HEK293 (cell line): ENCODE results near the gene ZNF543.

Source experiments
- CTCF ChIA-PET: fragments of 350-600 bp; formaldehyde crosslinking; extraction: SDS; loops from one replicate; lab custom pipeline; 2021; ENCODE audit warnings: antibody characterized with exemption; lab: Yijun Ruan, JAX
- POLR2A ChIA-PET: fragments of 300-600 bp; formaldehyde crosslinking; extraction: SDS; loops from one replicate; lab custom pipeline; 2020; ENCODE audit warnings: antibody characterized with exemption, inconsistent platforms; lab: Yijun Ruan, JAX
- H3K27ac ChIP-seq: fragments of 200-500 bp; sonication (Bioruptor generic); 2 replicates; pipeline ENCODE4 v1.5.1; 2014; ENCODE audit warnings: low read depth, low read length, control low read depth, inconsistent platforms; ENCODE audit errors: extremely low read depth
- H3K36me3 ChIP-seq, 2 experiments: fragments of 200-500 bp in 1 of 2; sonication (Bioruptor generic) in 1 of 2; 1 replicate in 1 of 2; 2 replicates in 1 of 2; pipeline ENCODE4 v1.5.1; 2014 to 2017; ENCODE audit warnings: inconsistent platforms in 2 of 2, low read length in 2 of 2; ENCODE audit not compliant: control insufficient read depth in 2 of 2, insufficient read depth in 1 of 2
- H3K4me1 ChIP-seq: fragments of 200-500 bp; sonication (Bioruptor generic); 2 replicates; pipeline ENCODE4 v1.5.1; 2014; ENCODE audit warnings: mild to moderate bottlenecking, low read length, inconsistent platforms; ENCODE audit not compliant: control insufficient read depth, insufficient read depth
- H3K4me3 ChIP-seq: 2 replicates; pipeline ENCODE4 v1.5.1; 2011; ENCODE audit warnings: low read depth, mild to moderate bottlenecking, control low read depth, low read length, moderate library complexity
- H3K9me3 ChIP-seq: fragments of 200-500 bp; sonication (Bioruptor generic); 2 replicates; pipeline ENCODE4 v1.5.1; 2014; ENCODE audit warnings: low read depth, low read length, inconsistent platforms; ENCODE audit not compliant: control insufficient read depth, insufficient read depth
- GLI4 ChIP-seq: fragments of 450-650 bp; formaldehyde crosslinking; IDR thresholded peaks from 2 replicates; pipeline ENCODE4 v1.5.1; 2016; ENCODE audit warnings: missing biosample characterization, missing genetic modification characterization
- MEIS1 ChIP-seq: sonication (generic); formaldehyde crosslinking; IDR thresholded peaks from 2 replicates; pipeline ENCODE4 v1.8.1; 2022; ENCODE audit warnings: missing genetic modification reagents, mild to moderate bottlenecking, borderline replicate concordance
- SALL2 ChIP-seq: fragments of 450-650 bp; formaldehyde crosslinking; IDR thresholded peaks from 2 replicates; pipeline ENCODE4 v1.5.0; 2017; ENCODE audit warnings: missing biosample characterization, mild to moderate bottlenecking, missing genetic modification characterization, borderline replicate concordance
- YY1 ChIP-seq: fragments of 450-650 bp; formaldehyde crosslinking; IDR thresholded peaks from 2 replicates; pipeline ENCODE4 v1.5.1; 2018; ENCODE audit warnings: missing biosample characterization, missing genetic modification characterization
- ZBTB8A ChIP-seq: fragments of 450-650 bp; formaldehyde crosslinking; IDR thresholded peaks from 2 replicates; pipeline ENCODE4 v1.5.1; 2016; ENCODE audit warnings: missing biosample characterization, missing genetic modification characterization
- ZFP37 ChIP-seq: fragments of 450-650 bp; formaldehyde crosslinking; IDR thresholded peaks from 2 replicates; pipeline ENCODE4 v1.5.1; 2016; ENCODE audit warnings: missing biosample characterization, missing genetic modification characterization
- ZFP69B ChIP-seq: fragments of 450-650 bp; formaldehyde crosslinking; IDR thresholded peaks from 2 replicates; pipeline ENCODE4 v1.5.1; 2016; ENCODE audit warnings: missing biosample characterization, missing genetic modification characterization
- ZNF10 ChIP-seq: fragments of 450-650 bp; formaldehyde crosslinking; IDR thresholded peaks from 2 replicates; pipeline ENCODE4 v1.5.1; 2017; ENCODE audit warnings: missing biosample characterization, missing genetic modification characterization
- ZNF266 ChIP-seq: fragments of 450-650 bp; formaldehyde crosslinking; IDR thresholded peaks from 2 replicates; pipeline ENCODE4 v1.5.1; 2016; ENCODE audit warnings: missing biosample characterization, missing genetic modification characterization, low read depth
- ZNF302 ChIP-seq: fragments of 450-650 bp; formaldehyde crosslinking; IDR thresholded peaks from 2 replicates; pipeline ENCODE4 v1.5.1; 2016; ENCODE audit warnings: missing biosample characterization, missing genetic modification characterization, low read depth
- ZNF37A ChIP-seq: fragments of 450-650 bp; IDR thresholded peaks from 2 replicates; pipeline ENCODE4 v1.5.1; 2018; ENCODE audit warnings: missing biosample characterization, missing genetic modification characterization
- ZNF391 ChIP-seq: fragments of 450-650 bp; formaldehyde crosslinking; IDR thresholded peaks from 2 replicates; pipeline ENCODE4 v1.5.1; 2016; ENCODE audit warnings: low read depth, missing biosample characterization, missing genetic modification characterization, borderline replicate concordance
- ZNF433 ChIP-seq: fragments of 450-650 bp; formaldehyde crosslinking; IDR thresholded peaks from 2 replicates; pipeline ENCODE4 v1.5.1; 2016; ENCODE audit warnings: missing biosample characterization, missing genetic modification characterization, low read depth
- ZNF501 ChIP-seq: fragments of 450-650 bp; formaldehyde crosslinking; IDR thresholded peaks from 2 replicates; pipeline ENCODE4 v1.5.1; 2016; ENCODE audit warnings: missing biosample characterization, missing genetic modification characterization
- ZNF530 ChIP-seq: fragments of 450-650 bp; formaldehyde crosslinking; IDR thresholded peaks from 2 replicates; pipeline ENCODE4 v1.5.1; 2016; ENCODE audit warnings: low read depth, missing biosample characterization, missing genetic modification characterization
- ZNF558 ChIP-seq: fragments of 450-650 bp; formaldehyde crosslinking; IDR thresholded peaks from 2 replicates; pipeline ENCODE4 v1.5.1; 2016; ENCODE audit warnings: missing biosample characterization, missing genetic modification characterization
- ZNF561 ChIP-seq: fragments of 450-650 bp; IDR thresholded peaks from 2 replicates; pipeline ENCODE4 v1.5.1; 2018; ENCODE audit warnings: missing biosample characterization, missing genetic modification characterization, borderline replicate concordance
- ZNF654 ChIP-seq: fragments of 450-650 bp; formaldehyde crosslinking; IDR thresholded peaks from 2 replicates; pipeline ENCODE4 v1.5.1; 2016; ENCODE audit warnings: low read depth, missing biosample characterization, missing genetic modification characterization
- ZNF701 ChIP-seq: fragments of 450-650 bp; formaldehyde crosslinking; IDR thresholded peaks from 2 replicates; pipeline ENCODE4 v1.5.1; 2016; ENCODE audit warnings: missing biosample characterization, missing genetic modification characterization
- ZNF76 ChIP-seq: fragments of 450-650 bp; formaldehyde crosslinking; IDR thresholded peaks from 2 replicates; pipeline ENCODE4; 2016; ENCODE audit warnings: low read depth, missing biosample characterization, missing genetic modification characterization, borderline replicate concordance
- ZNF777 ChIP-seq: fragments of 450-650 bp; formaldehyde crosslinking; IDR thresholded peaks from 2 replicates; pipeline ENCODE4 v1.5.1; 2017; ENCODE audit warnings: missing biosample characterization, missing genetic modification characterization, borderline replicate concordance
- ZNF785 ChIP-seq: fragments of 450-650 bp; formaldehyde crosslinking; IDR thresholded peaks from 2 replicates; pipeline ENCODE4 v1.5.1; 2016; ENCODE audit warnings: missing biosample characterization, missing genetic modification characterization
- ZNF791 ChIP-seq: fragments of 450-650 bp; formaldehyde crosslinking; IDR thresholded peaks from 2 replicates; pipeline ENCODE4 v1.5.1; 2016; ENCODE audit warnings: missing biosample characterization, missing genetic modification characterization
- ZNF837 ChIP-seq: fragments of 450-650 bp; formaldehyde crosslinking; IDR thresholded peaks from 2 replicates; pipeline ENCODE4 v1.5.1; 2016; ENCODE audit warnings: missing biosample characterization, missing genetic modification characterization

Gene ZNF543

GRCh38 chr19:57308514-57308913 lies 11.8 kb upstream of the ZNF543 start:
- H3K36me3 ChIP-seq: peaks cover 0 to 13% of the 10 kb centered on the region in 2 experiments; a peak in 1 of 3 replicates
- H3K27ac ChIP-seq: no peak overlapping the region
- ChIA-PET POLR2A (no interaction called here), CTCF (no interaction called here)
- no peaks in the 10 kb centered on the region for H3K9me3 ChIP-seq
- no peaks in the 10 kb centered on the region for H3K4me1 ChIP-seq
- TF ChIP-seq ZNF76 (tag by site-specific recombination): no peak
- no peak for TF ChIP-seq MEIS1 (CRISPR knock-in tag)
- no peak for TF ChIP-seq ZNF777 (tag by site-specific recombination)
- TF ChIP-seq ZNF433 (tag by site-specific recombination): no peak
- TF ChIP-seq ZFP69B: no peak
- no peak for TF ChIP-seq SALL2 (tag by site-specific recombination)
- no peak for TF ChIP-seq GLI4 (tag by site-specific recombination)
- no peak for TF ChIP-seq YY1
- no peak for TF ChIP-seq ZBTB8A (tag by site-specific recombination)
- no peak for TF ChIP-seq ZNF561 (tag by site-specific recombination)
- H3K4me3 ChIP-seq: no peak overlapping the region

DNA sequence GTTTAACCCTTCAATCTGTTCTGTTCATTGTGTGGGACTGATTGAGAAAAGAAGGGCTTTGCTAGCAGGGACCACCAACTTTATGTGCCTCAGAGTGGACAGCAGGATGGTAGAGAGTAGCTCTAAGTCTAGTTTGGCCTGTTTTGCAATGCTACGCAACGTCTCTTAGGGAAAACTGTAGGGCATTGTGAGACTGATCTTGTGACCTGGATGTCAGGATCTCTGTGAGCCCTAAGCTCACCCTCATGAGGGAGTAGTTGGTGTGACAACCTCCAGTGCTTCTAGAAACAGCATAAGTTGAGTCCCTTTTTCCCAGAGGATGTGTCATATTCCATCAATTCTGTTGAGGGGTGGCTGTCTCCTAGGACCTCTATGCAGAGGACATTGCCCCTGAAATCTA lies 9.5 kb upstream of the ZNF543 start:
- Histone ChIP-seq H3K27ac (no peak overlapping the region), H3K4me3 (no peak overlapping the region)
- POLR2A ChIA-PET: interaction anchor here (1.1 kb wide), 1 partner anchor 22 kb away, joined by 3 read pairs; no protein-coding TSS in a partner anchor
- TF ChIP-seq ZNF501 (tag by site-specific recombination) (no peak), ZNF701 (tag by site-specific recombination) (no peak), ZNF530 (tag by site-specific recombination) (no peak), ZNF837 (tag by site-specific recombination) (no peak), ZNF391 (no peak), ZNF654 (tag by site-specific recombination) (no peak), ZNF791 (tag by site-specific recombination) (no peak), ZNF785 (tag by site-specific recombination) (no peak), ZNF37A (no peak), ZFP37 (tag by site-specific recombination) (no peak), ZNF266 (tag by site-specific recombination) (no peak)
- TF ChIP-seq, all 188 proteins: peak for 0
- Histone ChIP-seq H3K36me3 (no peaks in the 10 kb centered on the region), H3K4me1 (no peaks in the 10 kb centered on the region), H3K9me3 (no peaks in the 10 kb centered on the region)
- CTCF ChIA-PET: interaction anchor here (1.7 kb wide), 1 partner anchor 8 kb away, joined by 5 read pairs; no protein-coding TSS in a partner anchor

DNA sequence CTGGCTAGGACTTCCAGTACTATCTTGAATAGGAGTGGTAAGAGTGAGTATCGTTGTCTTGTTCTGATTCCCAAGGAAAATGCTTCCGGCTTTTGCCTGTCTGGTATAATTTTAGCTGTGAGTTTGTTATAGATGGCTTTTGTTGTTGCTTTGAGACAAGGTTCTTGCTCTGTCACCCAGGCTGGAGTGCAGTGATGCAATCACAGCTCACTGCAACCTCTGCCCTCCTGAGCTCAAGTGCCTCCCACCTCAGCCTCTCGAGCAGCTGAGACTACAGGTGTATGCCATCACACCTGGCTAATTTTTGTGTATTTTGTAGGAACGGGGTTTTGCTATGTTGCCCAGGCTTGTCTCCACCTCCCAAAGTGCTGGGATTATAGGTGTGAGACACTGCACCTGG lies 6.1 kb upstream of the ZNF543 start:
- no peak overlapping the region for H3K27ac ChIP-seq
- TF ChIP-seq ZNF558 (tag by site-specific recombination): no peak
- TF ChIP-seq ZNF302: no peak
- no peaks in the 10 kb centered on the region for H3K36me3 ChIP-seq
- H3K4me3 ChIP-seq: no peak overlapping the region
- ChIA-PET POLR2A (no interaction called here), CTCF (interaction anchor here (0.6 kb wide), 1 partner anchor 8 kb away, joined by 3 read pairs; no protein-coding TSS in a partner anchor)
- H3K9me3 ChIP-seq: no peaks in the 10 kb centered on the region
- H3K4me1 ChIP-seq: no peaks in the 10 kb centered on the region

DNA sequence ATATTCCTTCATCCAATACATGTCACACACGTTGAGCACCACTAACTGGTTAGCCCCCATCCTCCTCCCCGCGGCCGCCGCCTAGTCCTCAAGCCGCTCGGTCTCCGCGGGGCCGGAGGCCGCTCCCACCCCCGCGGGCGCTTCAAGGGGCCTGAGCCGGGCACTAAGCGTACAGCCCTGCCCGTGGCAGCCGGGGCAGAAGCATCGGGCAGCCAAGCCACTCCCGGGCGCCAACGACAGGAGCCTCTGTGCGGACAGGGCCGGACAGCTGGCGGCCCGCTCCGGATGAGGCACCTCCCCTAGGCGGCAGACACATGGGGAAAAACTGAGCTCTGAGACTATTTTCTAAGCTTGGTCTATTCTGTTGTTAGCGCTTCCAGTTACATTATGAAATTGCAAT lies 2.8 kb upstream of the ZNF543 start:
- POLR2A ChIA-PET: no interaction called here
- CTCF ChIA-PET: no interaction called here
- Histone ChIP-seq H3K4me1 (no peaks in the 10 kb centered on the region; the same call in 1 of the 2 replicates), H3K4me3 (no peak overlapping the region), H3K9me3 (no peaks in the 10 kb centered on the region), H3K36me3 (peaks cover 0 to 7% of the 10 kb centered on the region in 2 experiments; a peak in 1 of 3 replicates), H3K27ac (no peak overlapping the region)
- TF ChIP-seq ZNF76 (tag by site-specific recombination): no peak
- no peak for TF ChIP-seq ZNF10 (tag by site-specific recombination)
